ENCODE measurements around the gene HAS3. TPM values are rescaled to one million over a fixed set of nuclear protein-coding genes. Genes with fewer than 3 reads are reported as not detected.
"Not testable (repeated sequence)": the region's sequence is repeated elsewhere in the genome, so short reads cannot be mapped to it uniquely, and the experiment has no call there.

HAS3 gene
- polyA plus RNA-seq, 2 donors: 9.3 to 12.0 TPM

GRCh38 chr16:69131839-69132423, 26.5 kb downstream of the HAS3 start:
- Histone ChIP-seq H3K4me3 (ENCODE audit: low read depth in 1 of 2, low read length in 2 of 2) (peak overlapping the region; percentile 94 to 97), H3K36me3 (ENCODE audit: control insufficient read depth in 2 of 2, insufficient read depth in 2 of 2, low read length in 1 of 2) (peaks cover 0 to 6% of the 10 kb centered on the region in 2 donors), H3K27me3 (ENCODE audit: control insufficient read depth in 1 of 2, insufficient read depth in 2 of 2, low read length in 2 of 2) (no peaks in the 10 kb centered on the region), H3K4me1 (ENCODE audit: control insufficient read depth in 2 of 2, insufficient read depth in 2 of 2, low read length in 1 of 2) (no peaks in the 10 kb centered on the region), H3K27ac (ENCODE audit: low read depth in 2 of 2, low read length in 1 of 2) (peak overlapping the region; percentile 97 to 98), H3K9me3 (ENCODE audit: control insufficient read depth in 2 of 2, insufficient read depth in 1 of 2, low read depth in 1 of 2, low read length in 1 of 2) (no peaks in the 10 kb centered on the region)
- 1% methylated on average over 31 to 52 of the region's 53 CpGs for WGBS, 2 donors

DNA sequence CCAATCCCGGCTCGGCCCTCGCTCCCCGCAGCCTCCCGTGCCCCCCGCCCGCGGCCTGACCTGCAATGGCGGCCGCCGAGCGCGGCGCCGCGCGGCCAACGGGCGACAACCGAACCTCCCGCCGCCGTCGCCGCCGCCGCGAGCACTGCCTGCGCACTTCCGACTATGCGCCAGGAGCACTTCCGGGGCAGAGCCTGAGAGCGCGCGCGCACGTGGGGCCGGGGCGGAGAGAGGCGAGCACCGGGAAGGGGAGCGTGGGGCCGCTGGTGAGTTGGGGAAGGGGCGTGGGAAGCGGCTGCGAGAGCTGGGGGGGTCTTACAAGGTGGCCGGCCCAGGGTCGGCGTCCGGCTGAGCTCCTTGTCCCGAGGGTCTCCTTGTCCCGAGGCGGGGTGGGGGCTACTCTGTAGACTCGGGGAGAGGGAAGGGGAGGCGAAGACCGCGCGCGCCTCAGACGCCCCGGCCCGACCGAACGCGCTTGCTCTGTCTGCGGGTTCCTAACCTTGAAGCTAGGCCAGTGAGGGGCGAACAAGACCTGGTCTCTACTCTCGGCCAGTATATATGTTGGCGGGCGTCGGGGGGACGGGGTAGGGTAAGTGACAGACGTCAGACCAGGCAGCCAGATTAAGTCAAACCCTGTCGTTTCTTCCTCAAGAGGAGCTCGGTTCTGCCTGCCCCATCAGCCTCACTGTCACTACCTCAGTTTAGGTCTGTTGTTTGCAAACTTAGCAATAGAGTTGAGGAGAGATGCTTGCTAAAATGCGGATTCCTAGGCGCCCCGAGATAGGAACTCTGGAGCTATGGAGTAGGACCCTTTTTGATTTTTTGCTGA, 27.2 kb downstream of the HAS3 start, which contains the start of the genes CHTF8 and UTP4:
Gene CHTF8, minus strand, starts transcription at position 165 of the 829 bp plus-strand sequence. CDS start 11,130 bp downstream, outside the sequence.
Gene UTP4, plus strand, starts transcription at position 226 of the 829 bp plus-strand sequence. CDS start 811 bp downstream, outside the sequence.
- WGBS, 2 donors: 1% methylated on average over 78 of the region's 78 CpGs
- Histone ChIP-seq H3K27ac (ENCODE audit: low read depth in 2 of 2, low read length in 1 of 2) (peak within 1 kb of the TSS; percentile 97 to 98), H3K4me3 (ENCODE audit: low read depth in 1 of 2, low read length in 2 of 2) (peak within 1 kb of the TSS; percentile 94 to 97), H3K36me3 (ENCODE audit: control insufficient read depth in 2 of 2, insufficient read depth in 2 of 2, low read length in 1 of 2) (peaks cover 0 to 6% of the 10 kb centered on the region in 2 donors), H3K9me3 (ENCODE audit: control insufficient read depth in 2 of 2, insufficient read depth in 1 of 2, low read depth in 1 of 2, low read length in 1 of 2) (no peaks in the 10 kb centered on the region), H3K27me3 (ENCODE audit: control insufficient read depth in 1 of 2, insufficient read depth in 2 of 2, low read length in 2 of 2) (no peaks in the 10 kb centered on the region), H3K4me1 (ENCODE audit: control insufficient read depth in 2 of 2, insufficient read depth in 2 of 2, low read length in 1 of 2) (no peaks in the 10 kb centered on the region)

DNA sequence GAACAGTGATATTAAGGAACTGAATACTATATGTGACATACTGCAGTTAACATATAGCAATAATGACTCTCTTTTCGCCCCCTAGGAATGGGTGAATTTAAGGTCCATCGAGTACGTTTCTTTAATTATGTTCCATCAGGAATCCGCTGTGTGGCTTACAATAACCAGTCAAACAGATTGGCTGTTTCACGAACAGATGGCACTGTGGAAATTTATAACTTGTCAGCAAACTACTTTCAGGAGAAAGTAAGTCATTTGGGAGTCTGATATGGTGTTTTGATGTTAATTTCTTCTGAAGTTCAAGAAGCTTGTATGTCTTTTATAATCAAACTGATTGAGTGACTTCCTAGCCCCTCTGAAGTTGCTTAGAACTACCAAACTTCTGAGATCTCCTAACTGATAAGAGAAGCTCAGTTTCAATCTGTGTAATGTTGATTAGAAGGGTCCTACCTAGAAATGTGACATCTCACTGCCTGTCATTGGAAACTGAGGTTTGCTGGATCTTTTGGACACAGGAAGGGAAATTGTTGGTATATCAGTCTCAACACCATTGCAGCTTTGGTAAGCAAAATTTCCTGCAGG, 28.0 kb downstream of the HAS3 start:
- no peaks in the 10 kb centered on the region for H3K4me1 ChIP-seq (ENCODE audit: control insufficient read depth in 2 of 2, insufficient read depth in 2 of 2, low read length in 1 of 2)

DNA sequence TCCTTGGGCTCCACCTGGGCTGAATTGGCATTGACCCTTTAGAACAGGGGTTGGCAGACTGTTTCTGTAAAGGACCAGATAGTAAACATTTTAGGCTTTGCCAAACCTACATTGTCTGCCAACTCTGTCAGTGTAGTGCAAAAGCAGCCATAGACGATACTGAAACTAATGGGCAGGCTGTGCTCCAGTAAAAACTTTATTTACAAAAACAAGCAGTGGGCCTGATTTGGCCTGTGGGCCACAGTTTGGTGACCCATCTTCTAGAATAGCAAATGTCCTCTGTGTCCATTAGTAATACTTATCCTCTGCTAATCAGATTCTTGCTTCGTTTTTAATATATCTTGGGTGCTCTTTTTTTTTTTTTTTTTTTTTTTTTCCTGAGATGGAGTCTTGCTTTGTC, 33.2 kb downstream of the HAS3 start:
- Histone ChIP-seq H3K27ac (ENCODE audit: low read depth in 2 of 2, low read length in 1 of 2) (no peak overlapping the region), H3K9me3 (ENCODE audit: control insufficient read depth in 2 of 2, insufficient read depth in 1 of 2, low read depth in 1 of 2, low read length in 1 of 2) (no peaks in the 10 kb centered on the region), H3K27me3 (ENCODE audit: control insufficient read depth in 1 of 2, insufficient read depth in 2 of 2, low read length in 2 of 2) (no peaks in the 10 kb centered on the region), H3K4me3 (ENCODE audit: low read depth in 1 of 2, low read length in 2 of 2) (no peak overlapping the region), H3K36me3 (ENCODE audit: control insufficient read depth in 2 of 2, insufficient read depth in 2 of 2, low read length in 1 of 2) (peaks cover 8 to 19% of the 10 kb centered on the region in 2 donors), H3K4me1 (ENCODE audit: control insufficient read depth in 2 of 2, insufficient read depth in 2 of 2, low read length in 1 of 2) (no peaks in the 10 kb centered on the region)
- 83 to 85% methylated on average over 2 of the region's 2 CpGs for WGBS, 2 donors

More for the DNA sequence above, 28.0 kb downstream of the HAS3 start:
- WGBS, 2 donors: 29 to 32% methylated on average over 5 of the region's 5 CpGs
- H3K27ac ChIP-seq (ENCODE audit: low read depth in 2 of 2, low read length in 1 of 2): no peak overlapping the region
- H3K27me3 ChIP-seq (ENCODE audit: control insufficient read depth in 1 of 2, insufficient read depth in 2 of 2, low read length in 2 of 2): no peaks in the 10 kb centered on the region
- H3K9me3 ChIP-seq (ENCODE audit: control insufficient read depth in 2 of 2, insufficient read depth in 1 of 2, low read depth in 1 of 2, low read length in 1 of 2): no peaks in the 10 kb centered on the region
- H3K4me3 ChIP-seq (ENCODE audit: low read depth in 1 of 2, low read length in 2 of 2): peak overlapping the region; percentile 94 to 97
- peaks cover 3 to 8% of the 10 kb centered on the region in 2 donors for H3K36me3 ChIP-seq (ENCODE audit: control insufficient read depth in 2 of 2, insufficient read depth in 2 of 2, low read length in 1 of 2)

DNA sequence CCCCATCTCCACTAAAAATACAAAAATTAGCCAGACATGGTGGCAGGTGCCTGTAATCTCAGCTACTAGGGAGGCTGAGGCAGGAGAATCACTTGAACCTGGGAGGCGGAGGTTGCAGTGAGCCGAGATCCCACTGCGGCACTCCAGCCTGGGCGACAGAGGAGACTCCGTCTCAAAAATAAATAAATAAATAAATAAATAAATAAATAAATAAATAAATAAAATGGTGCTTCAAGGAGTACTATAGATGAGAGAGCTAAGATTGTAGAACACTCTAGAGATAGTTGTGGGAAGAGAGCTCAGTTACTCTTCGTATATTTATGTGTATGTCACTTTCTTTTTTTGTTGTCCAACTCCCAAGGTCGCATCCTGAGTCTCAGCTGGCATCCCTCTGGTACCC, 34.0 kb downstream of the HAS3 start:
- 96% methylated on average over 7 of the region's 7 CpGs for WGBS, 2 donors
- not testable (repeated sequence) for H3K9me3 ChIP-seq (ENCODE audit: control insufficient read depth in 2 of 2, insufficient read depth in 1 of 2, low read depth in 1 of 2, low read length in 1 of 2); H3K4me3 ChIP-seq (ENCODE audit: low read depth in 1 of 2, low read length in 2 of 2); H3K27me3 ChIP-seq (ENCODE audit: control insufficient read depth in 1 of 2, insufficient read depth in 2 of 2, low read length in 2 of 2); H3K27ac ChIP-seq (ENCODE audit: low read depth in 2 of 2, low read length in 1 of 2); H3K4me1 ChIP-seq (ENCODE audit: control insufficient read depth in 2 of 2, insufficient read depth in 2 of 2, low read length in 1 of 2)
- peaks cover 8 to 19% of the 10 kb centered on the region in 2 donors for H3K36me3 ChIP-seq (ENCODE audit: control insufficient read depth in 2 of 2, insufficient read depth in 2 of 2, low read length in 1 of 2)

- Histone ChIP-seq H3K27me3 (ENCODE audit: control insufficient read depth in 1 of 2, insufficient read depth in 2 of 2, low read length in 2 of 2) (no peaks in the 10 kb centered on the region), H3K4me3 (ENCODE audit: low read depth in 1 of 2, low read length in 2 of 2) (no peak overlapping the region), H3K4me1 (ENCODE audit: control insufficient read depth in 2 of 2, insufficient read depth in 2 of 2, low read length in 1 of 2) (no peaks in the 10 kb centered on the region), H3K9me3 (ENCODE audit: control insufficient read depth in 2 of 2, insufficient read depth in 1 of 2, low read depth in 1 of 2, low read length in 1 of 2) (no peaks in the 10 kb centered on the region), H3K27ac (ENCODE audit: low read depth in 2 of 2, low read length in 1 of 2) (no peak overlapping the region), H3K36me3 (ENCODE audit: control insufficient read depth in 2 of 2, insufficient read depth in 2 of 2, low read length in 1 of 2) (peaks cover 8 to 19% of the 10 kb centered on the region in 2 donors)
- 88 to 93% methylated on average over 5 of the region's 5 CpGs for WGBS, 2 donors
Observed at GRCh38 chr16:69141014-69141413, 35.6 kb downstream of the HAS3 start.

- H3K9me3 ChIP-seq (ENCODE audit: control insufficient read depth in 2 of 2, insufficient read depth in 1 of 2, low read depth in 1 of 2, low read length in 1 of 2): no peaks in the 10 kb centered on the region
- 94 to 95% methylated on average over 4 of the region's 4 CpGs for WGBS, 2 donors
- H3K27ac ChIP-seq (ENCODE audit: low read depth in 2 of 2, low read length in 1 of 2): no peak overlapping the region
- no peaks in the 10 kb centered on the region for H3K27me3 ChIP-seq (ENCODE audit: control insufficient read depth in 1 of 2, insufficient read depth in 2 of 2, low read length in 2 of 2)
- no peak overlapping the region for H3K4me3 ChIP-seq (ENCODE audit: low read depth in 1 of 2, low read length in 2 of 2)
- H3K4me1 ChIP-seq (ENCODE audit: control insufficient read depth in 2 of 2, insufficient read depth in 2 of 2, low read length in 1 of 2): no peaks in the 10 kb centered on the region
- H3K36me3 ChIP-seq (ENCODE audit: control insufficient read depth in 2 of 2, insufficient read depth in 2 of 2, low read length in 1 of 2): peaks cover 8 to 13% of the 10 kb centered on the region in 2 donors
Observed at GRCh38 chr16:69141936-69142335, 36.5 kb downstream of the HAS3 start.

GRCh38 chr16:69143116-69143515, 37.7 kb downstream of the HAS3 start:
- Histone ChIP-seq H3K9me3 (ENCODE audit: control insufficient read depth in 2 of 2, insufficient read depth in 1 of 2, low read depth in 1 of 2, low read length in 1 of 2) (no peaks in the 10 kb centered on the region), H3K36me3 (ENCODE audit: control insufficient read depth in 2 of 2, insufficient read depth in 2 of 2, low read length in 1 of 2) (peaks cover 7 to 13% of the 10 kb centered on the region in 2 donors), H3K4me3 (ENCODE audit: low read depth in 1 of 2, low read length in 2 of 2) (no peak overlapping the region), H3K27me3 (ENCODE audit: control insufficient read depth in 1 of 2, insufficient read depth in 2 of 2, low read length in 2 of 2) (no peaks in the 10 kb centered on the region), H3K4me1 (ENCODE audit: control insufficient read depth in 2 of 2, insufficient read depth in 2 of 2, low read length in 1 of 2) (no peaks in the 10 kb centered on the region), H3K27ac (ENCODE audit: low read depth in 2 of 2, low read length in 1 of 2) (no peak overlapping the region)
- 90 to 92% methylated on average over 11 of the region's 11 CpGs for WGBS, 2 donors

- WGBS, 2 donors: 60 to 85% methylated on average over 4 of the region's 4 CpGs
- Histone ChIP-seq H3K36me3 (ENCODE audit: control insufficient read depth in 2 of 2, insufficient read depth in 2 of 2, low read length in 1 of 2) (peaks cover 8 to 9% of the 10 kb centered on the region in 2 donors), H3K4me1 (ENCODE audit: control insufficient read depth in 2 of 2, insufficient read depth in 2 of 2, low read length in 1 of 2) (no peaks in the 10 kb centered on the region), H3K4me3 (ENCODE audit: low read depth in 1 of 2, low read length in 2 of 2) (no peak overlapping the region), H3K27me3 (ENCODE audit: control insufficient read depth in 1 of 2, insufficient read depth in 2 of 2, low read length in 2 of 2) (no peaks in the 10 kb centered on the region), H3K9me3 (ENCODE audit: control insufficient read depth in 2 of 2, insufficient read depth in 1 of 2, low read depth in 1 of 2, low read length in 1 of 2) (no peaks in the 10 kb centered on the region), H3K27ac (ENCODE audit: low read depth in 2 of 2, low read length in 1 of 2) (no peak overlapping the region)
Observed at GRCh38 chr16:69145658-69146057, 40.2 kb downstream of the HAS3 start.

Data from esophagus (tissue), 2 donors.